T47D (cell line): ENCODE data around the gene AVEN.
A peak's percentile ranks its signal among the peaks of the same experiment; 100 is the strongest.
"Not testable (repeated sequence)": the region's sequence is repeated elsewhere in the genome, so short reads cannot be mapped to it uniquely, and the experiment has no call there.

Experiments used
- DNase-seq, 2 experiments: peaks; one replicate each; pipeline versions ENCODE4 v3.0.0 to v3.0.0-alpha.2; 2011 to 2012; ENCODE audit warnings: low read depth in 1 of 2, low spot score in 1 of 2
- JUND ChIP-seq: IDR thresholded peaks from 2 replicates; pipeline ENCODE4 v1.6.1; 2012; ENCODE audit warnings: low read depth
- in situ Hi-C: cut with HindIII; loops from 2 replicates; pipeline ENCODE4 v1.10.0; 2016; ENCODE audit warnings: low sequenced_read_pairs, low pct_unique_long_range_greater_than_20kb

AVEN gene

DNA sequence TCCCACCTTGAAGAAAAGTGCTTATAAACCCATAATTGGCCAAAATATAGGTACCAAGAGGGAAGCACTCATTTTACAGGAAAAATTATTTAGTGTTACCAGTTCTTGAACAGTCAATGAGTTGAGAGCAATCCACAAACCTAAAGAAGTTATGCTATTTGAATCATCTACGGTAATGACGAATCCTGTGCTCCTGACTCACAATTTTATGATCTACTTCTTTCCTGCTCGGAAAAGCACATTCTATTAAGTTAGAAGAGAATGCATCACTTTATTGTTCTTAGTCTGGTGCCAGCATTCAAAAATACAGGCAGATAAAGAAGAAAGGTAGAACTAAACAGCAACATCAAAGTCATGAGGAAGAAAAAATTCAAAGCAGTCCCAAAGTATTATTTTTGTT, 37.5 kb downstream of the AVEN start:
- TF ChIP-seq JUND, result no peak
- DNase-seq, result no peak
- in situ Hi-C loops, result no loop called here

DNA sequence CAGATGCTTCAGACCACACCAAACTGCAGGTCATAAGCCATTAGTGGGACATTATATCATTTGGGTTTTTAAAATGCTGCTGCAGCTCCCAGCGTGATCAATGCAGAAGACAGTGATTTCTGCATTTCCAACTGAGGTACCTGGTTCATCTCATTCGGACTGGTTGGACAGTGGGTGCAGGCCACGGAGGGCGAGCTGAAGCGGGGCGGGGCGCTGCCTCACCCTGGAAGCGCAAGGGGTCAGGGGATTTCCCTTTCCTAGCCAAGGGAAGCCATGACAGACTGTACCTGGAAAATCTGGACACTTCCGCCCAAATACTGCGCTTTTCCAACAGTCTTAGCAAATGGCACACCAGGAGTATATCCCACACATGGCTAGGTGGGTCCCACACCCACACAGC, 43.3 kb downstream of the AVEN start:
- DNase-seq, result not testable (repeated sequence)

DNA sequence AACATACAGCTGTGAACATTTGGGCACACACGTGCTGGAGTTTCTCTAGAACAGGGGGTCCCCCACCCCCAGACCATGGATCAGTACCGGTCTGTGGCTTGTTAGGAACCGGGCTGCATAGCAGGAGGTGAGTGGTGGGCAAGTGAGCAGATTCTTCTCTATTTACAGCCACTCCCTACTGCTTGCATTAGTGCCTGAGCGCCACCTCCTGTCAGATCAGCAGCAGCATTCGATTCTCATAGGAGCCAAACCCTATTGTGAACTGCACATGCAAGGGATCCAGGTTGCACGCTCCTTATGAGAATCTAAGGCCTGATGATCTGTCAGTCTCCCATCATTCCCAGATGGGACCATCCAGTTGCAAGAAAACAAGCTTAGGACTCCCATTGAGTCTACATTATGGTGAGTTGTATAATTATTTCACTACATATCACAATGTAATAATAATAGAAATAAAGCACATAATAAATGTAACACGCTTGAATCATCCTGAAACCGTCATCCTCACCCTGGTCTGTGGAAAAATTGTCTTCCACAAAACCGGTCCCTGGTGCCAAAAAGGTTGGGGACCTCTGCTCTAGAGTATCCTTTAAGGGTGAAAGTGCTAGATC, 44.9 kb downstream of the AVEN start:
- peak in 1 of 2 experiments; percentile 63 for DNase-seq
- in situ Hi-C loops, result no loop called here

More for the DNA sequence above, 43.3 kb downstream of the AVEN start:
- in situ Hi-C loops, result not testable (repeated sequence)

GRCh38 chr15:33988384-33988783, 50.6 kb downstream of the AVEN start:
- no peak for TF ChIP-seq JUND
- DNase-seq, result peak in 1 of 2 experiments; percentile 4
- in situ Hi-C loops, result no loop called here

More for the DNA sequence above, 44.9 kb downstream of the AVEN start:
- no peak for TF ChIP-seq JUND

- DNase-seq, result no peak
- in situ Hi-C loops, result no loop called here
- no peak for TF ChIP-seq JUND
Observed at GRCh38 chr15:33987444-33987843, 51.6 kb downstream of the AVEN start.

GRCh38 chr15:33985751-33986150, 53.3 kb downstream of the AVEN start:
- TF ChIP-seq JUND, result no peak
- in situ Hi-C loops, result no loop called here
- DNase-seq, result peak in 1 of 2 experiments; percentile 27

DNA sequence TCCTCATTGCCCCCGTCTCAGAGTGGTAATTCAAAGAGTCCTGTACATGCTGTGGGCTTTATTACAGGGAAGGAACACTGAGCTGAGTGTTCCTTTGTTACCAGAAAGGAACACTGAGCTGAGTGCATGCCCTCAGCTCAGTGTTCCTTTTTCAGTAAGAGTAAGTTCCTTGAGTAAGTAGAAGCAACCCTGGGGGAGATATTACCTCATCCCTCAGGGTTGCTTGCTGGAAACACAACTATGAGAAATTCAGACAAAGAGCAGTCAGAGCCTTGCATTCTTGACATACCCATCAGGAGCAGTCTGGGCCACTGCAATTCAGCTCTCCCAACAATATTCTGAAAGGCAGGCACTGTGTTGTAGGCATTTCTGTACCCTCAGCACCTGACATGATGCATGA, 53.7 kb downstream of the AVEN start:
- in situ Hi-C loops, result no loop called here
- TF ChIP-seq JUND, result no peak
- peak in 1 of 2 experiments; percentile 54 for DNase-seq

GRCh38 chr15:33982516-33982915, 56.5 kb downstream of the AVEN start:
- no peak for TF ChIP-seq JUND
- no peak for DNase-seq
- in situ Hi-C loops, result no loop called here

DNA sequence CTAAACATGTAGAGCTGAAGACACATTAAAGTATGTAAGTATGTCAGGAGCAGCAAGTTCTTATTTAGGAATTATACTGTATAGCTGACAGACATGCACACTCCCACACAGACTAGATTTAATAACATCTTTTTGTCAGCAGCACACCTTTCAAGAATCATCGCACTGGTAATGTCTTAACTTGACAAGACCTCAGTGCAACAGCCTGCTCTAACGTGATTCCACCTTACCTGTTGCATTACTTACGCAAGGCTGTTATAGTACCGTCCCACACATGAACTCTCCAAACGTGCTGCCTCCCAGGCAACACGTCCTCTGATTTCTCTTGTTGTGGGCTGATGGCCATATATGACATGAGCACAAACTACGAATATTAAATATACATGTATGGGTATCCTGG, 58.8 kb downstream of the AVEN start:
- in situ Hi-C loops, result no loop called here
- no peak for DNase-seq
- TF ChIP-seq JUND, result no peak

DNA sequence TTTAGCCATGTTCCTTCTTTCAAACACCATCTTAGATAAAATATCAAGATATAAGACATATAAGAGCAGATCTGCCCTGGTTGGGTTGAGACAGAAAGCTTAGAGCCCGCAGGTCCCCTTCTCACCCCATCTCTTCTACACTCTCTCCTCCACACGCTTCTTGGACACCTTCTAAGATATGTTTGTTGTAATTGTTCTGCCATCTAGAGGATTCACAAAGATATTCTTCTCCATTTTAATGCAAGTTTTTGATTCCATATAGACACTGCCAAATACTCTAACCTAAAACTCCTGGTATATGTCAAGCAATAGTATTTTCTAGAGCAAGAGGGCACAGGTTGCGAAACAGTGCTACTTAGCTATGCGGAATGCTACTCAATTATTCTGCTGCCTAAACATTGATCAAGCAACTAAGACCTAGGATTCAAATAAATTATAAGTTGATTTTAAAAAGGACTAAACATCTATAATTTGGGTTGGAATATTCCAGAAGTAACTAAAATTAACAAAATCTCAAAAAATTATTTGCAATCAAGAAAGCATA, 63.9 kb downstream of the AVEN start:
- peak in 1 of 2 experiments; percentile 31 for DNase-seq
- TF ChIP-seq JUND, result no peak
- in situ Hi-C loops, result no loop called here

DNA sequence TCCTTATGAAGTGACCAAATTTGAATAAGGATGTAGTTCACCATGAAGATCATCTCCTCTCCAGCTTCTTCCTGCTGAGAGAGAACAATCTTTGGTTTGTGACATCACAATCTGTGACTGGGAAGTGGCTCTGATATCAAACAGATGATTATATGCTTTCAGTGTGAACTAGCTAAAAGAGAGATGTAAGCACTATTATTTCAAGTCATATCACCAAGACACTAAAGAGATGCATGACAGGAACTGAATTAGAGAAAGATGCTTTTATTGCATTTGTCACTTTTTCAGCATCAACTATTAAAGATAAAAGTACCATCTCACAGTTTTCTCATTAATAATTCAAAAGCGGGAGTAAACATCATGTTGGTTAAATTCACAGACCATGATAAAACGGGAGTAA, 67.2 kb downstream of the AVEN start:
- in situ Hi-C loops, result no loop called here
- no peak for TF ChIP-seq JUND
- DNase-seq, result no peak

- no peak for TF ChIP-seq JUND
- in situ Hi-C loops, result no loop called here
- DNase-seq, result no peak
Observed at GRCh38 chr15:33968821-33969220, 70.2 kb downstream of the AVEN start.

DNA sequence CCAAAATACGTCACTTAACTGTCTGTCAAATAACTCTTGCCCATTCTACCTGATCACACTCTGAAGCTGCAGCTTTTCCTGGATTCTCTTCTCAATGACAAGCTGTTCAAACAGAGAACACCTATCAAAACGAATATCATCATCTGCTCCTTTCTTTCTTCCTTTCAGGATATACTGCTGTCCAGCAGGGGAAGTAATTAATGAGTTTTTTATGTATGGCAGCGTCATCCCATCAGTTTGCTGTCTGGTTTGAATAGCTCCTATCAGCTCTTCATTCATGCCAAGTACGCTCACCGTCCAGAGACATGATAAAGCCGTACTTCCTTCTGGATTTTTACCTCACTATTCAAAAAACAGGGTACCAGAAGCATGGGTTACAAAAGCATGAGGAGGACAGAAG, 70.8 kb downstream of the AVEN start, which contains the start of gene CHRM5:
Gene CHRM5, plus strand, starts transcription at position 274 of the 400 bp plus-strand sequence. CDS start 94,221 bp downstream, outside the sequence.
- in situ Hi-C loops, result no loop called here
- no peak for TF ChIP-seq JUND
- DNase-seq, result no peak

DNA sequence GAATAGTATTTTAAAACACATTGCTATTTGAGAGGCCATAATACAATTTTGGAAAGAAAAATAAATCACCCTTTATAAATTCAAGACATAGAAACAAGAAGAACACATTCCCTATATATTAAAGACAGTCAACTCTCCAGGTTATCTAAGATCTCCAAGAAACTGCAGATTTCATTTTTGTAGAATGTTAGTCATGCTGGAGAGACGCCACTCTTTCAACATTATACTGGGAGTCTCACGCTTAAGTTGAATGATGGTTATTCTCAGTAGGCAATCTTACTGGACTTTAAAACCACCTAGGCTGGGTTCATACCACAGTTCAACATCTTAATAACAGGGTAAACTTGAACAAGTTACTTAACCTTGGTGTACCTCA, 74.4 kb downstream of the AVEN start:
- TF ChIP-seq JUND, result no peak
- no peak for DNase-seq
- in situ Hi-C loops, result no loop called here
